ENCODE measurements around the gene DOCK2. TPM values are rescaled to one million over a fixed set of nuclear protein-coding genes. Genes with fewer than 3 reads are reported as not detected.

DOCK2 gene
- polyA plus RNA-seq, 1 donor (not counting 4 experiments of a cell fraction or from before 2014, with no cell fraction given) = 0.21 TPM

DNA sequence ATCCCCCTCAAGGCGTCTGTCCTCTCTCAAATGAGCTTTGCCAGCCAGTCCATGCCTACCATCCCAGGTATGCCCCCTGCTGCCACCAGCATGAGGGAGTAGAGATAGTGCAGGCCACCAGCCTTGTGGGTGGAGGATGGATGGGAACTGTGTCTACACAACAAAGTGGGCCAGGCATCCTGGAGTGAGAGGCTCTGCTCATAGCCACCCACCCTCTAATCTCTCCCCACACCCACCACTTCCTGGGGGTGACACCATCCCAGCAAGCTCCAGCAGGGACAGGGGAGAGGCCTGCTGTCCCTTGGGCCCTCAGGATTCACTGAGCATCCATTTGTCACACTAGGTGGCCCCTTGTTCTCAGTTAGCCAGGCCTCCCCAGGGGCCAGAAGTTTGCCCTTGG is 443.1 kb downstream of the DOCK2 start:
- Histone ChIP-seq H3K4me2 (ENCODE audit: control insufficient read depth, extremely low read depth, insufficient read depth, low read depth, low read length) (no peak overlapping the region), H3K27ac (ENCODE audit: control insufficient read depth, insufficient read depth, low read length) (no peak overlapping the region), H3K4me3 (ENCODE audit: control insufficient read depth in 2 of 3, extremely low read depth in 1 of 3, insufficient read depth in 2 of 3, low read depth in 1 of 3, low read length in 3 of 3) (no peak overlapping the region), H3K9me1 (ENCODE audit: control insufficient read depth, extremely low read depth, insufficient read depth, low read length) (no peaks in the 10 kb centered on the region), H3K9ac (ENCODE audit: control insufficient read depth, extremely low read depth, insufficient read depth, low read length) (no peak overlapping the region), H4K20me1 (ENCODE audit: control insufficient read depth, extremely low read depth, insufficient read depth, low read length) (no peaks in the 10 kb centered on the region), H3K79me2 (ENCODE audit: control insufficient read depth, insufficient read depth, low read length) (no peaks in the 10 kb centered on the region), H3K36me3 (ENCODE audit: control insufficient read depth in 2 of 2, extremely low read depth in 1 of 2, insufficient read depth in 2 of 2, low read length in 2 of 2) (no peaks in the 10 kb centered on the region), H3K9me3 (ENCODE audit: control insufficient read depth, low read depth, low read length) (no peaks in the 10 kb centered on the region), H2AFZ (ENCODE audit: control insufficient read depth, low read length) (no peak overlapping the region), H3K4me1 (ENCODE audit: control insufficient read depth, extremely low read depth, insufficient read depth, low read length) (no peaks in the 10 kb centered on the region), H3K27me3 (ENCODE audit: control insufficient read depth, extremely low read depth, insufficient read depth, low read length) (no peaks in the 10 kb centered on the region)
- dilution Hi-C loops (cut with MboI; ENCODE audit: extremely low pct_ligation_motif_present, low sequenced_read_pairs) = no loop called here
- no peak for DNase-seq (ENCODE audit: low read depth, low spot score)
- FAIRE-seq = no peak
- TF ChIP-seq CTCF (optimal IDR thresholded peaks at IDR 0.05 in 1 of 3, IDR thresholded peaks at IDR 0.05 in 1 of 3, conservative IDR thresholded peaks at IDR 0.05 in 1 of 3; ENCODE audit: extremely low read depth in 1 of 3, insufficient read depth in 2 of 3, low read length in 3 of 3) = no peak
- no peak for TF ChIP-seq EZH2 (IDR thresholded peaks at IDR 0.05; ENCODE audit: low read length)

DNA sequence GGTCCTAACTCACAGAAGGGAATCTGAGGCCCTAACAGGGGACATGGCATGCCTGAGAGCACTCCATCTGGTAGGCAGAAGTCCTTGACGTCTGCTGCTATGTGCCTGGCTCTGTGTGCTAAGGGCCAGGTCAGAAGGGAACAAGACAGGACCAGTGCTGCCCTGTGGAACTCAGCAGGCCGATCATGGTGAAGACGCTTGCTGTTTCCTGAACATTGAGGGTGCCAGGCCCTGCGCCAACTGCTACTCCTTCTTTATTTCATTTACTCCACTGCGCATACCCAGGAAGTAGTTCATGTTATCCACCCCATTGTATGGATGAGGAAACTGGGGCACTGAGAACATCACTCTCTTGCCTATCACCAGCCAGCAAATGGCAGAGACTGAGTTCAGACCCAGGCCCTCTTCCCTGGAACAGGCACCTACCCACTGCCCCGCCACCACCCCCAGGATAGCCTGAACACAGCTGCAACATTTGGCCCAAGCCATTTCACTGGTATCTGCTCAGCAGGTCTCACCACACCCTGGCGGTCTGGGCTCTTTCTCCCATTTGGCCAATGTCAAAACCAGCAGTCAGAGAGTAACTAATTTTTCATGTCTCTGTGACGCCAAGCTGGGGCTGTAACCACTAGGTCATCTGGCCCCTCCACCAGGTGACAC is 443.8 kb downstream of the DOCK2 start:
- dilution Hi-C loops (cut with MboI; ENCODE audit: extremely low pct_ligation_motif_present, low sequenced_read_pairs) = no loop called here
- no peak for DNase-seq (ENCODE audit: low read depth, low spot score)
- Histone ChIP-seq H3K27me3 (ENCODE audit: control insufficient read depth, extremely low read depth, insufficient read depth, low read length) (no peaks in the 10 kb centered on the region), H3K4me3 (ENCODE audit: control insufficient read depth in 2 of 3, extremely low read depth in 1 of 3, insufficient read depth in 2 of 3, low read depth in 1 of 3, low read length in 3 of 3) (no peak overlapping the region), H2AFZ (ENCODE audit: control insufficient read depth, low read length) (no peak overlapping the region), H3K79me2 (ENCODE audit: control insufficient read depth, insufficient read depth, low read length) (no peaks in the 10 kb centered on the region), H3K9me3 (ENCODE audit: control insufficient read depth, low read depth, low read length) (no peaks in the 10 kb centered on the region), H3K4me1 (ENCODE audit: control insufficient read depth, extremely low read depth, insufficient read depth, low read length) (no peaks in the 10 kb centered on the region), H3K9me1 (ENCODE audit: control insufficient read depth, extremely low read depth, insufficient read depth, low read length) (no peaks in the 10 kb centered on the region), H3K36me3 (ENCODE audit: control insufficient read depth in 2 of 2, extremely low read depth in 1 of 2, insufficient read depth in 2 of 2, low read length in 2 of 2) (no peaks in the 10 kb centered on the region), H3K27ac (ENCODE audit: control insufficient read depth, insufficient read depth, low read length) (no peak overlapping the region), H4K20me1 (ENCODE audit: control insufficient read depth, extremely low read depth, insufficient read depth, low read length) (no peaks in the 10 kb centered on the region), H3K4me2 (ENCODE audit: control insufficient read depth, extremely low read depth, insufficient read depth, low read depth, low read length) (no peak overlapping the region), H3K9ac (ENCODE audit: control insufficient read depth, extremely low read depth, insufficient read depth, low read length) (no peak overlapping the region)
- no peak for FAIRE-seq
- TF ChIP-seq EZH2 (IDR thresholded peaks at IDR 0.05; ENCODE audit: low read length) (no peak), CTCF (optimal IDR thresholded peaks at IDR 0.05 in 1 of 3, IDR thresholded peaks at IDR 0.05 in 1 of 3, conservative IDR thresholded peaks at IDR 0.05 in 1 of 3; ENCODE audit: extremely low read depth in 1 of 3, insufficient read depth in 2 of 3, low read length in 3 of 3) (no peak)

Data from keratinocyte (primary cell).